HFFc6 (cell line): ENCODE measurements around the gene RFTN1. TPM values are rescaled to one million over a fixed set of nuclear protein-coding genes. Genes with fewer than 3 reads are reported as not detected.
A peak's percentile ranks its signal among the peaks of the same experiment; 100 is the strongest.

ENCODE experiments used
- DNase-seq: peaks from one replicate; pipeline ENCODE4 v3.0.0-alpha.2; 2018
- H3K27ac Mint-ChIP-seq: 2 replicates; pipeline ENCODE4 v1.8.0; 2020; ENCODE audit warnings: mild to moderate bottlenecking, mixed read lengths
- H3K27me3 Mint-ChIP-seq: 2 replicates; pipeline ENCODE4 v1.8.0; 2021; ENCODE audit warnings: mild to moderate bottlenecking, moderate library complexity, mixed read lengths; ENCODE audit not compliant: insufficient read depth
- H3K36me3 Mint-ChIP-seq: 2 replicates; pipeline ENCODE4 v1.8.0; 2021; ENCODE audit warnings: low read depth, mixed read lengths
- H3K4me1 Mint-ChIP-seq: 2 replicates; pipeline ENCODE4 v1.8.0; 2020; ENCODE audit warnings: low read depth, mixed read lengths
- H3K4me3 Mint-ChIP-seq: 2 replicates; pipeline ENCODE4 v1.8.0; 2020; ENCODE audit warnings: mild to moderate bottlenecking, moderate library complexity, mixed read lengths
- H3K9me3 Mint-ChIP-seq: 2 replicates; pipeline ENCODE4 v1.8.0; 2020; ENCODE audit warnings: mild to moderate bottlenecking, mixed read lengths
- CTCF ChIP-seq: fragments of 200-600 bp; sonication (generic); IDR thresholded peaks from 2 replicates; pipeline ENCODE4 v1.5.0; 2021; ENCODE audit warnings: antibody characterized with exemption, mild to moderate bottlenecking
- total RNA-seq, 6 experiments: library from RNA; stranded (reverse); fragmentation: NEBNext Ultra II Directional; extraction: Animal tissue kit (Norgen Biotek cat#: 25700); gene quantifications; 2 replicates in 1 of 6; 3 replicates in 5 of 6; pipeline ENCODE4 v1.2.3, GENCODE V29; 2021

The RFTN1 gene
- total RNA-seq, 6 experiments from 2014 or later = 53.4 to 62.4 (median 57.4) TPM

- no peak for TF ChIP-seq CTCF
- DNase-seq = no peak
- H3K36me3 Mint-ChIP-seq = peaks cover 34% of the 10 kb centered on the region
- peaks cover 46% of the 10 kb centered on the region for H3K4me1 Mint-ChIP-seq
- peaks cover 2% of the 10 kb centered on the region for H3K27me3 Mint-ChIP-seq
- no peak overlapping the region for H3K4me3 Mint-ChIP-seq
- H3K9me3 Mint-ChIP-seq = no peaks in the 10 kb centered on the region
- no peak overlapping the region for H3K27ac Mint-ChIP-seq
These were observed 161.1 kb downstream of the RFTN1 start for GRCh38 chr3:16352428-16352827.

GRCh38 chr3:16350597-16351318, 162.7 kb downstream of the RFTN1 start:
- H3K9me3 Mint-ChIP-seq = no peaks in the 10 kb centered on the region
- peaks cover 47% of the 10 kb centered on the region for H3K4me1 Mint-ChIP-seq
- TF ChIP-seq CTCF = no peak
- no peak for DNase-seq
- peak overlapping the region; percentile 72 for H3K27ac Mint-ChIP-seq
- H3K4me3 Mint-ChIP-seq = no peak overlapping the region; the same call in 1 of the 2 replicates
- no peaks in the 10 kb centered on the region; the same call in 1 of the 2 replicates for H3K27me3 Mint-ChIP-seq
- peaks cover 41% of the 10 kb centered on the region for H3K36me3 Mint-ChIP-seq

GRCh38 chr3:16349986-16350596, 163.4 kb downstream of the RFTN1 start:
- H3K9me3 Mint-ChIP-seq = no peaks in the 10 kb centered on the region
- TF ChIP-seq CTCF = no peak
- peaks cover 47% of the 10 kb centered on the region for H3K4me1 Mint-ChIP-seq
- H3K36me3 Mint-ChIP-seq = peaks cover 43% of the 10 kb centered on the region
- H3K4me3 Mint-ChIP-seq = no peak overlapping the region; the same call in 1 of the 2 replicates
- H3K27me3 Mint-ChIP-seq = no peaks in the 10 kb centered on the region; the same call in 1 of the 2 replicates
- H3K27ac Mint-ChIP-seq = peak overlapping the region; percentile 72
- DNase-seq = peak; percentile 64

- no peak for TF ChIP-seq CTCF
- no peak overlapping the region for H3K27ac Mint-ChIP-seq
- no peak for DNase-seq
- no peaks in the 10 kb centered on the region for H3K9me3 Mint-ChIP-seq
- H3K36me3 Mint-ChIP-seq = peaks cover 48% of the 10 kb centered on the region
- no peak overlapping the region for H3K4me3 Mint-ChIP-seq
- H3K27me3 Mint-ChIP-seq = no peaks in the 10 kb centered on the region; the same call in 1 of the 2 replicates
- peaks cover 42% of the 10 kb centered on the region for H3K4me1 Mint-ChIP-seq
These were observed 166.0 kb downstream of the RFTN1 start for GRCh38 chr3:16347548-16347947.

- Mint-ChIP-seq H3K36me3 (peaks cover 48% of the 10 kb centered on the region), H3K9me3 (no peaks in the 10 kb centered on the region)
These were observed 167.0 kb downstream of the RFTN1 start for GRCh38 chr3:16346413-16347081.

More at GRCh38 chr3:16346413-16347081, 167.0 kb downstream of the RFTN1 start:
- H3K27me3 Mint-ChIP-seq = no peaks in the 10 kb centered on the region; the same call in 1 of the 2 replicates
- H3K27ac Mint-ChIP-seq = no peak overlapping the region
- H3K4me1 Mint-ChIP-seq = peaks cover 34% of the 10 kb centered on the region
- H3K4me3 Mint-ChIP-seq = no peak overlapping the region
- TF ChIP-seq CTCF = no peak
- no peak for DNase-seq
